Ovary (tissue), 9 donors: ENCODE measurements around the gene SSUH2. TPM values are rescaled to one million over a fixed set of nuclear protein-coding genes. Genes with fewer than 3 reads are reported as not detected.
"Not testable (repeated sequence)": the region's sequence is repeated elsewhere in the genome, so short reads cannot be mapped to it uniquely, and the experiment has no call there.

Experiments used
- DNase-seq, 5 donors: peaks; one replicate each; pipeline ENCODE4 v3.0.0-alpha.2; 2019 to 2020
- H3K27ac ChIP-seq, 2 donors: fragments of 200-600 bp; one replicate each; pipeline versions ENCODE4 v1.5.1 to v1.8.0; 2019 to 2022
- H3K27me3 ChIP-seq: fragments of 200-600 bp; one replicate; pipeline ENCODE4 v1.8.0; 2022
- H3K36me3 ChIP-seq: fragments of 200-600 bp; sonication (generic); one replicate; pipeline ENCODE4 v1.5.1; 2019
- H3K4me1 ChIP-seq: one replicate; pipeline ENCODE4 v1.8.1; 2013; ENCODE audit warnings: mild to moderate bottlenecking, moderate library complexity; ENCODE audit not compliant: insufficient read depth
- H3K4me3 ChIP-seq: fragments of 200-600 bp; sonication (generic); one replicate; pipeline ENCODE4 v1.5.1; 2017
- H3K9me3 ChIP-seq, 2 donors: fragments of 200-600 bp in 1 of 2; sonication (generic) in 1 of 2; one replicate each; pipeline versions ENCODE4 v1.5.1 to v1.8.1; 2013 to 2019; ENCODE audit warnings: mild to moderate bottlenecking in 1 of 2, moderate library complexity in 1 of 2
- CTCF ChIP-seq, 3 donors: fragments of 450-650 bp in 2 of 3; fragments of 200-600 bp in 1 of 3; IDR thresholded peaks; one replicate each; pipeline versions ENCODE4 v1.5.1 to v1.8.0; 2016 to 2022; ENCODE audit warnings: antibody characterized with exemption in 3 of 3, mild to moderate bottlenecking in 1 of 3
- EP300 ChIP-seq: sonication (generic); formaldehyde crosslinking; IDR thresholded peaks from one replicate; pipeline ENCODE4 v1.6.1; 2017; ENCODE audit warnings: antibody characterized with exemption
- POLR2A ChIP-seq: fragments of 450-650 bp; IDR thresholded peaks from one replicate; pipeline ENCODE4 v1.6.1; 2017; ENCODE audit warnings: antibody characterized with exemption, mild to moderate bottlenecking, moderate library complexity
- WGBS, 3 donors: extraction: QIAGEN DNeasy Blood & Tissue Kit in 1 of 3; methylation state at CpG; one replicate each; pipeline versions ENCODE4 v1.1.5 to v1.1.7; 2013 to 2017; 5-methylcytosine and 5-hydroxymethylcytosine counted together
- intact Hi-C, 4 donors: fragments of 100-400 bp; cut with DNase I; formaldehyde crosslinking; loops; one replicate each; pipeline versions ENCODE4 v1.11.0 to v1.15.1; 2022 to 2023
- polyA plus RNA-seq, 2 donors: library from polyadenylated mRNA; stranded (reverse); fragments of 200-250 nt in 1 of 2; fragments of 350-450 nt in 1 of 2; fragmentation: Illumina TruSeq in 1 of 2; extraction: RNeasy Lipid Tissue Mini Kit (QIAGEN cat#74804) in 1 of 2; gene quantifications; one replicate each; pipeline ENCODE4 v1.2.3, GENCODE V29; 2013 to 2014
- total RNA-seq, 7 donors: library from RNA; depleted of rRNA in 2 of 7; stranded (reverse); fragments of >200 nt in 2 of 7; fragmentation: NEBNext Ultra II Directional in 3 of 7; extraction: Animal tissue kit (Norgen Biotek cat#: 25700) in 3 of 7; gene quantifications; one replicate each; pipeline versions ENCODE4 v1.1.0 to v1.2.4, GENCODE V29; 2016 to 2023
- donor health status: DM: no; HTN: no; CAD: no; lungs with moderate emphysema.
- donor health status: DM: no; HTN: no; CAD: no.
- donor health status: Bipolar disorder and iron deficiency.
- donor health status: DM: yes; HTN: yes; CAD: no.
- donor health status: DM: no; HTN: no; CAD: no.
- donor health status: DM: yes; HTN: yes; CAD: no.

The SSUH2 gene
- total and polyA plus RNA-seq, 9 donors: 0.27 to 1.6 (median 0.63) TPM; not detected in 1

DNA sequence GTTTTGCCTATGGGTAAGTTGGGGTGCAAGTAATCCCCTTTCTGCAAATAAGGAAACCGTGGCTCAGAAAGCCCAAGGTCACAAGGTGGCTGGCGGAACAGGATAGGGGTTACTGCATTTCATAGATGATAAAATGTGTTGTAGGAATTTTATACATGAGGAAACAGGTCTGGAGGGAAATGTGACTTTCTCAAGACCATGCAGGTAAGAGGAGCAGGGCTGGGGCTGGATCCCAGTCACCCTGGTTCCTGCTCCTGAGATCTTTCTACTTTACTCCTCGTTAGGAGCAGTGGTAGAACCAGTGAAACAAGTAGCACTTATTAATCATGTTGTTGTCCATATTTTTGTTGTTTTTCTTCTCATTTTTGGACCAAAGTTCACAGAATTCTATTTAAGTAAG is 63.2 kb downstream of the SSUH2 start:
- intact Hi-C loops: no loop called here
- 69 to 75% (median 70%) methylated on average over 3 of the region's 3 CpGs for WGBS, 3 donors

DNA sequence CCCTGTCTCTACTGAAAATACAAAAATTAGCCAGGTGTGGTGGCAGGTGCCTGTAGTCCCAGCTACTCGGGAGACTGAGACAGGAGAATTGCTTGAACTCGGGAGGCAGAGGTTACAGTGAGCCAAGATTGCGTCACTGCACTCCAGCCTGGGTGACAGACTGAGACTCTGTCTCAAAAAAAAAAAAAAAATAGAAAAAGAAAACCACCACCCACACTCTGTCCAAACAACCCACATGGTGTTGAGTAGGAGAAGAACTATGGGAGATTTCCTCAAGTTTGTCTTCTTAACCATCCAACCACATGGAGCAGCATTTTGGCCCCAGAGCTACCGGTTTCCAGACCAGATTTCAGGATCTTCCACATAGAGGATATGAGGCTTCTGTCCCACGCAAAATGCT is 64.2 kb downstream of the SSUH2 start:
- H3K27ac ChIP-seq, DNase-seq, H3K4me3 ChIP-seq, H3K27me3 ChIP-seq, intact Hi-C loops, H3K36me3 ChIP-seq, H3K9me3 ChIP-seq: not testable (repeated sequence)
- peaks cover 10% of the 10 kb centered on the region for H3K4me1 ChIP-seq
- 80 to 89% (median 86%) methylated on average over 5 of the region's 5 CpGs for WGBS, 3 donors

More for the DNA sequence above, 63.2 kb downstream of the SSUH2 start:
- Histone ChIP-seq H3K27ac (no peak overlapping the region), H3K36me3 (no peaks in the 10 kb centered on the region), H3K9me3 (no peaks in the 10 kb centered on the region), H3K4me1 (peaks cover 5% of the 10 kb centered on the region), H3K4me3 (no peak overlapping the region), H3K27me3 (no peaks in the 10 kb centered on the region)
- TF ChIP-seq POLR2A: no peak
- no peak for TF ChIP-seq CTCF (IDR thresholded peaks at IDR 0.05)
- TF ChIP-seq EP300: no peak
- no peak for DNase-seq

DNA sequence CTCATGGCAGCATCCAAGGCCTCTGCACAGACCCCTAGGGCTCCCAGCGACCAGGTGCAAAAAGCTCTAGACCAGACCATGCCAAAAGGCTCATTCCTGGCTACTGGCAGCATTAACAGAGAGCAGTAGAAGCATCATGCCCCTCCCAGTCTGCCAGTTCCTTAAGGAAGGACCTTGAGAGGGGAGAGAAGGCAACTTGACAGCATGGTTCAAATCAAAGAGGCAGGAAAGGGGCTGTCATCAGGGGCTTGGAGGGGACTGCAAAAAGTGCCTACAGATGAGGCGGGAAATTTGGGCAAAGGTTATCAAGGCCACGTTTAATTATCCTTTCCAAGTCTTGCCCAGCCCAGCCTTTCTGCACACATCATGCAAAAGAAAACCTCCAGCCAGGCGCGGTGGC is 64.7 kb downstream of the SSUH2 start:
- no peaks in the 10 kb centered on the region for H3K9me3 ChIP-seq
- 77 to 80% (median 78%) methylated on average over 5 of the region's 5 CpGs for WGBS, 3 donors
- intact Hi-C loops: loop anchor here in 1 of 4 donors (10.0 kb wide), 1 partner anchor 65 kb away; no protein-coding TSS in a partner anchor

DNA sequence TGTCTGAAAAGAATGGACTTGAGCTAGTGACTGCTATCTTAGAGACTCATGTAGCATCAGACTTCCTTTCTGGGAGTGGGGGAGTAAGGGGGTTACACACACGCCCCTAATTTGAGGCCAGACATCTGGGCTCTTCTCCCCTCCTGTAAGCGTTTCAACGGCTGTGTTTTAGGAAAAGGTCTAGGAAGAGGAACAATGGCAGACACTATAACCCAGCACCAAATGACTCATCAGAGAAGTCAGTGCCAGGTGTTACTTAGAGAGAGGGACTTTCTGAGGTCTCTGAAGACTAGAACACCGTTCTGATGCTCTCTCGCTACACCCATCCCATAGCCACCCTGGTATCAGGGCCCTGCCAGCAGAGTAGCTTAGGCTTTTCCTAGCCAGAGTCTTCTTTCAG is 65.5 kb downstream of the SSUH2 start:
- intact Hi-C loops: loop anchor here in 1 of 4 donors (10.0 kb wide), 1 partner anchor 64 kb away; no protein-coding TSS in a partner anchor

More for the DNA sequence above, 64.7 kb downstream of the SSUH2 start:
- Histone ChIP-seq H3K27ac (no peak overlapping the region), H3K4me1 (peaks cover 14% of the 10 kb centered on the region), H3K4me3 (no peak overlapping the region), H3K27me3 (no peaks in the 10 kb centered on the region), H3K36me3 (no peaks in the 10 kb centered on the region)
- no peak for TF ChIP-seq POLR2A
- TF ChIP-seq CTCF (IDR thresholded peaks at IDR 0.05): no peak
- TF ChIP-seq EP300: no peak
- DNase-seq: no peak

More for the DNA sequence above, 65.5 kb downstream of the SSUH2 start:
- Histone ChIP-seq H3K27ac (no peak overlapping the region), H3K4me3 (no peak overlapping the region), H3K27me3 (no peaks in the 10 kb centered on the region), H3K9me3 (no peaks in the 10 kb centered on the region), H3K4me1 (peaks cover 19% of the 10 kb centered on the region), H3K36me3 (no peaks in the 10 kb centered on the region)
- DNase-seq: no peak
- 37 to 47% (median 45%) methylated on average over 5 of the region's 5 CpGs for WGBS, 3 donors
- TF ChIP-seq POLR2A (no peak), CTCF (IDR thresholded peaks at IDR 0.05) (no peak)
